Measurements from ENCODE around the gene SLC22A5.

GRCh38 chr5:132425009-132425937 lies 55.8 kb downstream of the SLC22A5 start:
- TF ChIP-seq CTCF (IDR thresholded peaks at IDR 0.05) (no peak), EP300 (IDR thresholded peaks at IDR 0.05) (no peak), POLR2A (IDR thresholded peaks at IDR 0.05) (no peak)
